HepG2 (cell line): ENCODE data around the gene THRAP3. TPM values are rescaled to one million over a fixed set of nuclear protein-coding genes. Genes with fewer than 3 reads are reported as not detected.

Experiments used
- ETV6 ChIP-seq: sonication (generic); formaldehyde crosslinking; conservative IDR thresholded peaks from 2 replicates; pipeline ENCODE4 v1.4.0; 2020; ENCODE audit warnings: missing genetic modification reagents
- EZH2 ChIP-seq: conservative IDR thresholded peaks from 2 replicates; pipeline ENCODE4 v1.6.1; 2012; ENCODE audit warnings: mild to moderate bottlenecking, low read depth, low read length, moderate library complexity
- GATAD1 ChIP-seq: IDR thresholded peaks from 2 replicates; pipeline ENCODE4 v1.6.1; 2016; ENCODE audit warnings: missing genetic modification reagents, missing compliant biosample characterization
- GZF1 ChIP-seq: sonication (generic); formaldehyde crosslinking; IDR thresholded peaks from 2 replicates; pipeline ENCODE4 v1.5.1; 2020; ENCODE audit warnings: mild to moderate bottlenecking, missing genetic modification reagents
- HNRNPK ChIP-seq: fragments of 200-400 bp; formaldehyde crosslinking; IDR thresholded peaks from 2 replicates; pipeline ENCODE4 v1.6.1; 2018; ENCODE audit warnings: low read length, low read depth, moderate library complexity, mild to moderate bottlenecking; ENCODE audit not compliant: poor library complexity, severe bottlenecking
- MED1 ChIP-seq: sonication (generic); formaldehyde crosslinking; IDR thresholded peaks from 2 replicates; pipeline ENCODE4 v1.4.0; 2020; ENCODE audit warnings: missing genetic modification reagents
- MTA1 ChIP-seq: sonication (generic); formaldehyde crosslinking; IDR thresholded peaks from 2 replicates; pipeline ENCODE4 v1.4.0; 2020; ENCODE audit warnings: missing genetic modification reagents, mild to moderate bottlenecking, borderline replicate concordance
- NRL ChIP-seq: sonication (generic); formaldehyde crosslinking; IDR thresholded peaks from 2 replicates; pipeline ENCODE4 v1.5.0; 2020; ENCODE audit warnings: missing genetic modification reagents, mild to moderate bottlenecking, moderate library complexity, borderline replicate concordance
- PHF8 ChIP-seq: sonication (generic); formaldehyde crosslinking; IDR thresholded peaks from 2 replicates; pipeline ENCODE4 v1.5.0; 2020; ENCODE audit warnings: missing genetic modification reagents
- POLR2G ChIP-seq: fragments of 200-400 bp; formaldehyde crosslinking; IDR thresholded peaks from 2 replicates; pipeline ENCODE4 v1.6.1; 2018; ENCODE audit warnings: mild to moderate bottlenecking, low read depth, low read length, moderate library complexity
- RELA ChIP-seq: sonication (generic); formaldehyde crosslinking; IDR thresholded peaks from 2 replicates; pipeline ENCODE4 v1.4.0; 2020; ENCODE audit warnings: missing genetic modification reagents
- THAP11 ChIP-seq: IDR thresholded peaks from 2 replicates; pipeline ENCODE4 v1.6.1; 2016; ENCODE audit warnings: missing biosample characterization, missing genetic modification reagents
- XBP1 ChIP-seq: sonication (generic); formaldehyde crosslinking; IDR thresholded peaks from 2 replicates; pipeline ENCODE4 v1.5.0; 2020; ENCODE audit warnings: missing genetic modification reagents
- ZNF773 ChIP-seq: sonication (generic); formaldehyde crosslinking; IDR thresholded peaks from 2 replicates; pipeline ENCODE4 v1.4.0; 2020; ENCODE audit warnings: missing genetic modification reagents, borderline replicate concordance
- polyA plus RNA-seq, 8 experiments: library from polyadenylated mRNA; depleted of rRNA in 3 of 8; stranded (reverse) in 7 of 8; unstranded in 1 of 8; fragments of >200 nt; fragmentation: Illumina TruSeq in 4 of 8; extraction: Trizol in 4 of 8; gene quantifications; 2 replicates each; pipeline versions ENCODE4 v1.2.1 to v1.2.3, GENCODE V29; 2011 to 2016; ENCODE audit warnings: low read depth in 4 of 8, missing spikeins in 1 of 8, mixed read lengths in 1 of 8; ENCODE audit not compliant: insufficient read depth in 1 of 8
- total RNA-seq, 5 experiments: library from RNA; depleted of rRNA; stranded (reverse); fragments of >200 nt; fragmentation: Illumina TruSeq; extraction: Trizol; gene quantifications; 2 replicates each; pipeline ENCODE4 v1.2.3, GENCODE V29; 2016; ENCODE audit warnings: low read depth in 1 of 5
- TF ChIP-seq, protein P1 (sequence below): sonication (generic); formaldehyde crosslinking; IDR thresholded peaks from 2 replicates; pipeline ENCODE4 v1.4.0; 2020; ENCODE audit warnings: mild to moderate bottlenecking, missing genetic modification reagents, borderline replicate concordance
- TF ChIP-seq, protein P2 (sequence below): sonication (generic); formaldehyde crosslinking; conservative IDR thresholded peaks from 2 replicates; pipeline ENCODE4 v1.4.0; 2020; ENCODE audit warnings: mild to moderate bottlenecking, missing genetic modification reagents, moderate library complexity
- TF ChIP-seq, protein P3 (sequence below): IDR thresholded peaks from 2 replicates; pipeline ENCODE4 v1.6.1; 2016; ENCODE audit warnings: low read depth, borderline replicate concordance
- TF ChIP-seq, protein P4 (sequence below): IDR thresholded peaks from 2 replicates; pipeline ENCODE4 v1.6.1; 2016; ENCODE audit warnings: mild to moderate bottlenecking

THRAP3 gene
- total and polyA plus RNA-seq, 2 of the 13 experiments (the other 11 are each of a cell fraction or from before 2014, with no cell fraction given) = 45.0 to 92.6 TPM

- TF ChIP-seq, protein P1, sequence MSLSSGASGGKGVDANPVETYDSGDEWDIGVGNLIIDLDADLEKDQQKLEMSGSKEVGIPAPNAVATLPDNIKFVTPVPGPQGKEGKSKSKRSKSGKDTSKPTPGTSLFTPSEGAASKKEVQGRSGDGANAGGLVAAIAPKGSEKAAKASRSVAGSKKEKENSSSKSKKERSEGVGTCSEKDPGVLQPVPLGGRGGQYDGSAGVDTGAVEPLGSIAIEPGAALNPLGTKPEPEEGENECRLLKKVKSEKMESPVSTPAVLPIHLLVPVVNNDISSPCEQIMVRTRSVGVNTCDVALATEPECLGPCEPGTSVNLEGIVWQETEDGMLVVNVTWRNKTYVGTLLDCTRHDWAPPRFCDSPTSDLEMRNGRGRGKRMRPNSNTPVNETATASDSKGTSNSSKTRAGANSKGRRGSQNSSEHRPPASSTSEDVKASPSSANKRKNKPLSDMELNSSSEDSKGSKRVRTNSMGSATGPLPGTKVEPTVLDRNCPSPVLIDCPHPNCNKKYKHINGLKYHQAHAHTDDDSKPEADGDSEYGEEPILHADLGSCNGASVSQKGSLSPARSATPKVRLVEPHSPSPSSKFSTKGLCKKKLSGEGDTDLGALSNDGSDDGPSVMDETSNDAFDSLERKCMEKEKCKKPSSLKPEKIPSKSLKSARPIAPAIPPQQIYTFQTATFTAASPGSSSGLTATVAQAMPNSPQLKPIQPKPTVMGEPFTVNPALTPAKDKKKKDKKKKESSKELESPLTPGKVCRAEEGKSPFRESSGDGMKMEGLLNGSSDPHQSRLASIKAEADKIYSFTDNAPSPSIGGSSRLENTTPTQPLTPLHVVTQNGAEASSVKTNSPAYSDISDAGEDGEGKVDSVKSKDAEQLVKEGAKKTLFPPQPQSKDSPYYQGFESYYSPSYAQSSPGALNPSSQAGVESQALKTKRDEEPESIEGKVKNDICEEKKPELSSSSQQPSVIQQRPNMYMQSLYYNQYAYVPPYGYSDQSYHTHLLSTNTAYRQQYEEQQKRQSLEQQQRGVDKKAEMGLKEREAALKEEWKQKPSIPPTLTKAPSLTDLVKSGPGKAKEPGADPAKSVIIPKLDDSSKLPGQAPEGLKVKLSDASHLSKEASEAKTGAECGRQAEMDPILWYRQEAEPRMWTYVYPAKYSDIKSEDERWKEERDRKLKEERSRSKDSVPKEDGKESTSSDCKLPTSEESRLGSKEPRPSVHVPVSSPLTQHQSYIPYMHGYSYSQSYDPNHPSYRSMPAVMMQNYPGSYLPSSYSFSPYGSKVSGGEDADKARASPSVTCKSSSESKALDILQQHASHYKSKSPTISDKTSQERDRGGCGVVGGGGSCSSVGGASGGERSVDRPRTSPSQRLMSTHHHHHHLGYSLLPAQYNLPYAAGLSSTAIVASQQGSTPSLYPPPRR (CRISPR knock-in tag) = peak; percentile 33; the same call in 1 of the 2 replicates
- TF ChIP-seq MED1 (CRISPR knock-in tag) (peak; percentile 80), MTA1 (CRISPR knock-in tag) (peak; percentile 65; the same call in 1 of the 2 replicates), POLR2G (peak; percentile 93), ZNF773 (CRISPR knock-in tag) (no peak), XBP1 (no peak), PHF8 (peak; percentile 64), HNRNPK (peak; percentile 57), EZH2 (no peak), THAP11 (CRISPR knock-in tag) (peak; percentile 67), RELA (CRISPR knock-in tag) (no peak), GZF1 (CRISPR knock-in tag) (no peak), ETV6 (CRISPR knock-in tag) (0 out of 2 replicates have a peak, but pooled peaks have one; percentile 35), NRL (CRISPR knock-in tag) (peak; percentile 23; the same call in 1 of the 2 replicates), GATAD1 (peak; percentile 69)
- TF ChIP-seq, protein P2, sequence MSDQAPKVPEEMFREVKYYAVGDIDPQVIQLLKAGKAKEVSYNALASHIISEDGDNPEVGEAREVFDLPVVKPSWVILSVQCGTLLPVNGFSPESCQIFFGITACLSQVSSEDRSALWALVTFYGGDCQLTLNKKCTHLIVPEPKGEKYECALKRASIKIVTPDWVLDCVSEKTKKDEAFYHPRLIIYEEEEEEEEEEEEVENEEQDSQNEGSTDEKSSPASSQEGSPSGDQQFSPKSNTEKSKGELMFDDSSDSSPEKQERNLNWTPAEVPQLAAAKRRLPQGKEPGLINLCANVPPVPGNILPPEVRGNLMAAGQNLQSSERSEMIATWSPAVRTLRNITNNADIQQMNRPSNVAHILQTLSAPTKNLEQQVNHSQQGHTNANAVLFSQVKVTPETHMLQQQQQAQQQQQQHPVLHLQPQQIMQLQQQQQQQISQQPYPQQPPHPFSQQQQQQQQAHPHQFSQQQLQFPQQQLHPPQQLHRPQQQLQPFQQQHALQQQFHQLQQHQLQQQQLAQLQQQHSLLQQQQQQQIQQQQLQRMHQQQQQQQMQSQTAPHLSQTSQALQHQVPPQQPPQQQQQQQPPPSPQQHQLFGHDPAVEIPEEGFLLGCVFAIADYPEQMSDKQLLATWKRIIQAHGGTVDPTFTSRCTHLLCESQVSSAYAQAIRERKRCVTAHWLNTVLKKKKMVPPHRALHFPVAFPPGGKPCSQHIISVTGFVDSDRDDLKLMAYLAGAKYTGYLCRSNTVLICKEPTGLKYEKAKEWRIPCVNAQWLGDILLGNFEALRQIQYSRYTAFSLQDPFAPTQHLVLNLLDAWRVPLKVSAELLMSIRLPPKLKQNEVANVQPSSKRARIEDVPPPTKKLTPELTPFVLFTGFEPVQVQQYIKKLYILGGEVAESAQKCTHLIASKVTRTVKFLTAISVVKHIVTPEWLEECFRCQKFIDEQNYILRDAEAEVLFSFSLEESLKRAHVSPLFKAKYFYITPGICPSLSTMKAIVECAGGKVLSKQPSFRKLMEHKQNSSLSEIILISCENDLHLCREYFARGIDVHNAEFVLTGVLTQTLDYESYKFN (CRISPR knock-in tag) = peak; percentile 86
- TF ChIP-seq, protein P3, sequence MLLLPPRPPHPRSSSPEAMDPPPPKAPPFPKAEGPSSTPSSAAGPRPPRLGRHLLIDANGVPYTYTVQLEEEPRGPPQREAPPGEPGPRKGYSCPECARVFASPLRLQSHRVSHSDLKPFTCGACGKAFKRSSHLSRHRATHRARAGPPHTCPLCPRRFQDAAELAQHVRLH = peak; percentile 92
- TF ChIP-seq, protein P4, sequence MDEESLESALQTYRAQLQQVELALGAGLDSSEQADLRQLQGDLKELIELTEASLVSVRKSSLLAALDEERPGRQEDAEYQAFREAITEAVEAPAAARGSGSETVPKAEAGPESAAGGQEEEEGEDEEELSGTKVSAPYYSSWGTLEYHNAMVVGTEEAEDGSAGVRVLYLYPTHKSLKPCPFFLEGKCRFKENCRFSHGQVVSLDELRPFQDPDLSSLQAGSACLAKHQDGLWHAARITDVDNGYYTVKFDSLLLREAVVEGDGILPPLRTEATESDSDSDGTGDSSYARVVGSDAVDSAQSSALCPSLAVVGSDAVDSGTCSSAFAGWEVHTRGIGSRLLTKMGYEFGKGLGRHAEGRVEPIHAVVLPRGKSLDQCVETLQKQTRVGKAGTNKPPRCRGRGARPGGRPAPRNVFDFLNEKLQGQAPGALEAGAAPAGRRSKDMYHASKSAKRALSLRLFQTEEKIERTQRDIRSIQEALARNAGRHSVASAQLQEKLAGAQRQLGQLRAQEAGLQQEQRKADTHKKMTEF (CRISPR knock-in tag) = peak; percentile 82
Observed at GRCh38 chr1:36323636-36324352, 99.6 kb downstream of the THRAP3 start, which contains the start of gene EVA1B (continued).
